Gastrocnemius medialis (tissue), 4 donors: Measurements from ENCODE around the gene LIPA.

Experiments used
- CTCF ChIP-seq, 5 experiments: fragments of 450-650 bp in 3 of 5; fragments of 200-600 bp in 2 of 5; sonication (generic) in 2 of 5; IDR thresholded peaks in 4 of 5; conservative IDR thresholded peaks in 1 of 5; 1 replicate in 4 of 5; 2 replicates in 1 of 5; pipeline ENCODE4 v1.5.1; 2016 to 2019; ENCODE audit warnings: antibody characterized with exemption in 5 of 5, mild to moderate bottlenecking in 3 of 5, moderate library complexity in 3 of 5
- POLR2A ChIP-seq, 2 donors: fragments of 450-650 bp; IDR thresholded peaks; one replicate each; pipeline ENCODE4 v1.6.1; 2017; ENCODE audit warnings: antibody characterized with exemption in 2 of 2, mild to moderate bottlenecking in 2 of 2, moderate library complexity in 2 of 2

DNA sequence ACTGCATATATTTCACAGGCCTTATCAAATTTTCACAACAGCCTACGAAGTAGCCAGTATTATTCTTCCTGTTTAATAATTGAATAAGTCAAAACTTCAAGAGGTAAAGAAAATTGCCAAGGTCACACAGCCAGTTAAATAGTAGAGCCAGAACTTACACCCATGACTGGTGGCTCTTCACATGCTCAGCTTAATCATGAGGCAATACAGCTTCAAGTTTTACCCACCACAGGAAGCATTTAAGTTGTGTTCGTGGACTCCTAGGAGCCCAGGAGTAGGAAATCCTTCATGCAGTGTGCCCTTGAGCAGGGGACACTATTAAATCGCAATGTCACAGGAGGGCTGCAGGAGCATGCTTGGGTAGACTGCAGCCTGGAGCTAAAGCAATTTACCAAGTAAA is 11.1 kb downstream of the LIPA start:
- TF ChIP-seq CTCF (IDR thresholded peaks at IDR 0.05 in 4 of 5, conservative IDR thresholded peaks at IDR 0.05 in 1 of 5) = no peak
- TF ChIP-seq POLR2A (IDR thresholded peaks at IDR 0.05) = no peak
